A673 (cell line): ENCODE data around the gene SMC6.

Experiments
- EZH2 ChIP-seq: fragments of 200-600 bp; sonication (generic); IDR thresholded peaks from 2 replicates; pipeline ENCODE4 v1.6.1; 2017; ENCODE audit warnings: borderline replicate concordance, low read depth, mild to moderate bottlenecking, mixed read lengths, antibody characterized with exemption, low read length; ENCODE audit not compliant: poor library complexity, severe bottlenecking
- TF ChIP-seq, protein P1 (sequence below): fragments of 300-800, 200-600 bp; sonication (generic); conservative IDR thresholded peaks from 2 replicates; pipeline ENCODE4 v1.5.1; 2017; ENCODE audit warnings: low read depth, mild to moderate bottlenecking, antibody characterized with exemption, low read length, moderate library complexity, mixed read lengths

GRCh38 chr2:17662723-17663122 lies 90.9 kb downstream of the SMC6 start:
- TF ChIP-seq, protein P1, sequence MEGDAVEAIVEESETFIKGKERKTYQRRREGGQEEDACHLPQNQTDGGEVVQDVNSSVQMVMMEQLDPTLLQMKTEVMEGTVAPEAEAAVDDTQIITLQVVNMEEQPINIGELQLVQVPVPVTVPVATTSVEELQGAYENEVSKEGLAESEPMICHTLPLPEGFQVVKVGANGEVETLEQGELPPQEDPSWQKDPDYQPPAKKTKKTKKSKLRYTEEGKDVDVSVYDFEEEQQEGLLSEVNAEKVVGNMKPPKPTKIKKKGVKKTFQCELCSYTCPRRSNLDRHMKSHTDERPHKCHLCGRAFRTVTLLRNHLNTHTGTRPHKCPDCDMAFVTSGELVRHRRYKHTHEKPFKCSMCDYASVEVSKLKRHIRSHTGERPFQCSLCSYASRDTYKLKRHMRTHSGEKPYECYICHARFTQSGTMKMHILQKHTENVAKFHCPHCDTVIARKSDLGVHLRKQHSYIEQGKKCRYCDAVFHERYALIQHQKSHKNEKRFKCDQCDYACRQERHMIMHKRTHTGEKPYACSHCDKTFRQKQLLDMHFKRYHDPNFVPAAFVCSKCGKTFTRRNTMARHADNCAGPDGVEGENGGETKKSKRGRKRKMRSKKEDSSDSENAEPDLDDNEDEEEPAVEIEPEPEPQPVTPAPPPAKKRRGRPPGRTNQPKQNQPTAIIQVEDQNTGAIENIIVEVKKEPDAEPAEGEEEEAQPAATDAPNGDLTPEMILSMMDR, result no peak
- no peak for TF ChIP-seq EZH2
